ENCODE measurements around the gene RPS6KA1. TPM values are rescaled to one million over a fixed set of nuclear protein-coding genes. Genes with fewer than 3 reads are reported as not detected.
A peak's percentile ranks its signal among the peaks of the same experiment; 100 is the strongest.

The RPS6KA1 gene
- total and polyA plus RNA-seq, 10 of the 15 experiments (the other 5 are each of a cell fraction or from before 2014, with no cell fraction given): 5.0 to 136 (median 91.5) TPM

- Histone ChIP-seq H3K9ac (ENCODE audit: control insufficient read depth, insufficient read depth, low read length) (no peak overlapping the region; the same call in 1 of the 2 replicates), H3K27me3 (replicated peaks in 1 of 2; ENCODE audit: control insufficient read depth in 2 of 2, insufficient read depth in 2 of 2, low read length in 1 of 2) (no peaks in the 10 kb centered on the region), H3K4me3 (no peak overlapping the region), H3K79me2 (ENCODE audit: control insufficient read depth, insufficient read depth, low read length) (no peaks in the 10 kb centered on the region), H4K20me1 (ENCODE audit: control insufficient read depth, insufficient read depth) (no peaks in the 10 kb centered on the region), H2AFZ (ENCODE audit: control insufficient read depth, low read depth, low read length) (peak overlapping the region; percentile 37), H3K36me3 (ENCODE audit: control insufficient read depth in 2 of 2, insufficient read depth in 2 of 2, low read length in 1 of 2) (no peaks in the 10 kb centered on the region), H3K27ac (ENCODE audit: control insufficient read depth, insufficient read depth) (peak overlapping the region; percentile 87), H3K4me1 (ENCODE audit: control insufficient read depth, insufficient read depth, low read length) (peaks cover 63% of the 10 kb centered on the region), H3K4me2 (ENCODE audit: control insufficient read depth, insufficient read depth) (0 out of 2 replicates have a peak overlapping the region, but pooled peaks have one; percentile 2), H3K9me3 (replicated peaks; ENCODE audit: control insufficient read depth, insufficient read depth, low read length) (no peaks in the 10 kb centered on the region)
- WGBS (ENCODE audit: insufficient coverage, insufficient replicate concordance, low lambda C conversion rate, missing lambda C conversion rate): 49% methylated on average over 7 of the region's 7 CpGs
- intact Hi-C loops (cut with micrococcal nuclease; ENCODE audit: unreplicated experiment) (loop anchor here (5.0 kb wide), 1 partner anchor 79 kb away; no protein-coding TSS in a partner anchor), in situ Hi-C loops (cut with MboI) (no loop called here)
- TF ChIP-seq YY1 (IDR thresholded peaks at IDR 0.05; ENCODE audit: low read depth, low read length) (no peak), ATF7 (IDR thresholded peaks at IDR 0.05; ENCODE audit: low read depth) (no peak), BHLHE40 (IDR thresholded peaks at IDR 0.05; ENCODE audit: borderline replicate concordance in 1 of 2, low read depth in 2 of 2, low read length in 1 of 2) (0 out of 4 replicates have a peak, but pooled peaks of 1 of the 2 experiments have one; percentile 0), EED (IDR thresholded peaks at IDR 0.05; ENCODE audit: low read depth) (0 out of 2 replicates have a peak, but pooled peaks have one; percentile 2)
- FAIRE-seq (no peak), DNase-seq (ENCODE audit: low read depth, low spot score) (no peak), ATAC-seq (peak; percentile 4)
- BruUV-seq (replicated peaks): no TSS peak
- SMC1A ChIA-PET (ENCODE audit: uncharacterized antibody, unreplicated experiment): interaction anchor here (1.0 to 3.0 kb wide), 7 partner anchors 17 to 279 kb away, joined by 3 to 15 read pairs (median 7); no protein-coding TSS in a partner anchor
- CTCF ChIA-PET: interaction anchor here (0.9 to 13.1 kb wide), 6 partner anchors 13 to 209 kb away, joined by 3 to 123 read pairs (median 6); no protein-coding TSS in a partner anchor
- RAD21 ChIA-PET (ENCODE audit: unreplicated experiment): interaction anchor here (0.7 to 3.2 kb wide), 7 partner anchors 8 to 96 kb away, joined by 4 to 20 read pairs (median 4); no protein-coding TSS in a partner anchor
- POLR2A ChIA-PET: interaction anchor here (0.6 to 3.3 kb wide), 5 partner anchors 40 to 247 kb away, joined by 3 to 9 read pairs (median 4); no protein-coding TSS in a partner anchor
Measured at GRCh38 chr1:26581287-26581651, 51.7 kb downstream of the RPS6KA1 start.
